Parathyroid adenoma (tissue), 2 donors: ENCODE measurements around the gene SKP1.

Source experiments
- H2AFZ ChIP-seq: fragments of 300-600 bp; sonication (generic); one replicate; pipeline ENCODE4 v1.7.0; 2017; ENCODE audit warnings: antibody characterized with exemption, mild to moderate bottlenecking
- H3K27ac ChIP-seq: fragments of 300-600 bp; sonication (generic); one replicate; pipeline ENCODE4 v1.7.0; 2017
- H3K27me3 ChIP-seq: fragments of 300-600 bp; sonication (generic); one replicate; pipeline ENCODE4 v1.7.0; 2017; ENCODE audit warnings: low read length; ENCODE audit not compliant: control insufficient read depth, insufficient read depth
- H3K36me3 ChIP-seq: fragments of 300-600 bp; sonication (generic); one replicate; pipeline ENCODE4 v1.7.0; 2017; ENCODE audit warnings: low read length; ENCODE audit not compliant: control insufficient read depth, insufficient read depth
- H3K4me1 ChIP-seq: fragments of 300-600 bp; sonication (generic); one replicate; pipeline ENCODE4 v1.7.0; 2017; ENCODE audit warnings: control low read depth
- H3K4me2 ChIP-seq: fragments of 300-600 bp; sonication (generic); one replicate; pipeline ENCODE4 v1.7.0; 2017; ENCODE audit warnings: low read length
- H3K4me3 ChIP-seq: fragments of 300-600 bp; sonication (generic); one replicate; pipeline ENCODE4 v1.7.0; 2017; ENCODE audit warnings: low read depth, low read length
- H3K79me2 ChIP-seq: fragments of 300-600 bp; sonication (generic); one replicate; pipeline ENCODE4 v1.7.0; 2017; ENCODE audit warnings: control low read depth
- H3K9ac ChIP-seq: fragments of 300-600 bp; sonication (generic); one replicate; pipeline ENCODE4 v1.7.0; 2017; ENCODE audit warnings: mild to moderate bottlenecking
- H3K9me3 ChIP-seq: fragments of 300-600 bp; sonication (generic); one replicate; pipeline ENCODE4 v1.7.0; 2017; ENCODE audit warnings: low read length; ENCODE audit not compliant: control insufficient read depth
- CTCF ChIP-seq: fragments of 300-600 bp; sonication (generic); IDR thresholded peaks from one replicate; pipeline ENCODE4 v1.7.0; 2017; ENCODE audit warnings: antibody characterized with exemption, mild to moderate bottlenecking
- donor health status: primary hyperparathyroidism.

Gene SKP1

GRCh38 chr5:134129411-134130238 lies 47.1 kb downstream of the SKP1 start:
- no peak for TF ChIP-seq CTCF
- no peak overlapping the region for H3K27ac ChIP-seq
- peaks cover 18% of the 10 kb centered on the region for H3K4me1 ChIP-seq

GRCh38 chr5:134128648-134128995 lies 48.1 kb downstream of the SKP1 start:
- peaks cover 5% of the 10 kb centered on the region for H3K79me2 ChIP-seq
- no peak overlapping the region for H3K4me2 ChIP-seq
- no peaks in the 10 kb centered on the region for H3K27me3 ChIP-seq
- H3K27ac ChIP-seq, result no peak overlapping the region
- no peak overlapping the region for H3K4me3 ChIP-seq
- no peaks in the 10 kb centered on the region for H3K9me3 ChIP-seq
- peaks cover 18% of the 10 kb centered on the region for H3K4me1 ChIP-seq
- H2AFZ ChIP-seq, result no peak overlapping the region
- H3K9ac ChIP-seq, result no peak overlapping the region
- H3K36me3 ChIP-seq, result no peaks in the 10 kb centered on the region
- no peak for TF ChIP-seq CTCF

More at GRCh38 chr5:134129411-134130238, 47.1 kb downstream of the SKP1 start:
- no peak overlapping the region for H2AFZ ChIP-seq
- H3K4me3 ChIP-seq, result no peak overlapping the region
- no peaks in the 10 kb centered on the region for H3K27me3 ChIP-seq
- no peaks in the 10 kb centered on the region for H3K36me3 ChIP-seq
- no peaks in the 10 kb centered on the region for H3K9me3 ChIP-seq
- H3K9ac ChIP-seq, result no peak overlapping the region
- no peak overlapping the region for H3K4me2 ChIP-seq
- H3K79me2 ChIP-seq, result peaks cover 5% of the 10 kb centered on the region

GRCh38 chr5:134127988-134128647 lies 48.6 kb downstream of the SKP1 start:
- Histone ChIP-seq H3K9ac (no peak overlapping the region), H2AFZ (no peak overlapping the region), H3K27ac (no peak overlapping the region), H3K4me3 (no peak overlapping the region), H3K4me2 (no peak overlapping the region), H3K9me3 (no peaks in the 10 kb centered on the region), H3K79me2 (peaks cover 5% of the 10 kb centered on the region), H3K36me3 (no peaks in the 10 kb centered on the region), H3K4me1 (peaks cover 18% of the 10 kb centered on the region), H3K27me3 (no peaks in the 10 kb centered on the region)
- TF ChIP-seq CTCF, result no peak

GRCh38 chr5:134127376-134127861 lies 49.3 kb downstream of the SKP1 start:
- Histone ChIP-seq H3K4me3 (no peak overlapping the region), H2AFZ (no peak overlapping the region), H3K4me2 (no peak overlapping the region), H3K27ac (no peak overlapping the region), H3K9ac (no peak overlapping the region), H3K4me1 (peaks cover 12% of the 10 kb centered on the region), H3K36me3 (no peaks in the 10 kb centered on the region), H3K79me2 (peaks cover 5% of the 10 kb centered on the region), H3K9me3 (no peaks in the 10 kb centered on the region), H3K27me3 (no peaks in the 10 kb centered on the region)
- no peak for TF ChIP-seq CTCF
